Right lung (tissue), 5 donors: ENCODE measurements around the gene AKAP5. TPM values are rescaled to one million over a fixed set of nuclear protein-coding genes. Genes with fewer than 3 reads are reported as not detected.
A peak's percentile ranks its signal among the peaks of the same experiment; 100 is the strongest.
"Not testable (repeated sequence)": the region's sequence is repeated elsewhere in the genome, so short reads cannot be mapped to it uniquely, and the experiment has no call there.

ENCODE experiments used
- DNase-seq, 2 donors: peaks; one replicate each; pipeline ENCODE4 v3.0.0-alpha.2; 2013
- polyA plus RNA-seq, 5 donors: library from polyadenylated mRNA; unstranded; fragments of 120-200 nt; gene quantifications; one replicate each; pipeline versions ENCODE4 v1.2.1 to v1.2.3, GENCODE V29; 2013; ENCODE audit warnings: inconsistent platforms in 1 of 5, low replicate concordance in 1 of 5; ENCODE audit not compliant: insufficient read length in 5 of 5, insufficient read depth in 1 of 5

Gene AKAP5
- polyA plus RNA-seq, 5 donors: 1.8 to 4.4 (median 2.6) TPM

DNA sequence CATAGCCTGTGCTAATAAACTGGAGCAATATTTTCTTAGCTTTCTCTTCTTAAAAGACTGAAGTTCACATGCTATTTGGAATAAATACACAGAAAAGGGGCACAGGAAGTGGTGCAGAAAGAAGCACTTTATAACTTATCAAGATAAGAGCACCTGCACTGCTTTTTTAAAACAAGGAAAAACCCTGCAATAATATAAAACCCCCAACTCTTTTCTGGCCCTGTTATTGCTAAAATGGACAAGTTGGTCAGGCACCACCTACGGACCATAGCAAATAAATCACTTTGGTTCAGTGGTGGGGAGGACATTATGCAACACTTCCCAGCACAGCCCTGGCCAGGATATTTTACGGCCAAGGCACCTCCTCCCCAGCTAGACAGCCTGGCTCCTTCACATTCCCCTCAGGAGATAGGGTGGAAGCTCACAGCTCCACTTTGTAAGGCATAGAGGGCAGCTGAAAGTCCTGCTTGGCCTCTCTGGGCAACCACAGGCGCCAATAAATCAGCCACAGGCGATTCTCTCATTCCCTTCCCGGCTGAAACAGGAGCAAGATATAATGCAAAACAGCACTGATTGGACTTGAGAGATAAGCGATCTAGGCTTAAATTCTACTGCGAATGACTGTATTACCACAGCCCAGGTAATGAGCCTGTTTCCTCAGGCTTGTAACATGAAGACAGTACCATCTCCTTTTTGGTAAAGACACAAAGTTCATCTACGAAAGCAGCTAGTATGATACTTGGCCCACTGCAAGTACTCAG, 36.3 kb downstream of the AKAP5 start:
- DNase-seq: no peak

DNA sequence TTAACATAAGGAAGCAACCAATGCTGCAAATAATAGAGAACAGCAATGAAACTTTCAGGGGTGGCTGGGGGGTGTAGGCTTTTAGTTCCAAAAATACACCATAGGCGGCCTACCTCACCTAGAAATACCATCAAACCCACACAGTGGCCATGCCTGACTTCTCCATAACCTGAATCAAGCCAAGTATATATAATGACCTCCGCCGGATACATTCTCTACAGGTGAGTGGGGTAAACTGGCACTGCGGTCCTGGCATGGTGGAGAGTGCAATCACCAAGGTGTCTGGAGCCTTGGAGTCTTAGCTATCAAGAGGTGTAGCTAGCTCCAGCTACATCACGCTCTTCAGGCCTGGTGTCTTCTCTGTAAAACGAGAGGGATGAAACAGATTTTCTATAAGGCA, 37.2 kb downstream of the AKAP5 start:
- DNase-seq: no peak

DNA sequence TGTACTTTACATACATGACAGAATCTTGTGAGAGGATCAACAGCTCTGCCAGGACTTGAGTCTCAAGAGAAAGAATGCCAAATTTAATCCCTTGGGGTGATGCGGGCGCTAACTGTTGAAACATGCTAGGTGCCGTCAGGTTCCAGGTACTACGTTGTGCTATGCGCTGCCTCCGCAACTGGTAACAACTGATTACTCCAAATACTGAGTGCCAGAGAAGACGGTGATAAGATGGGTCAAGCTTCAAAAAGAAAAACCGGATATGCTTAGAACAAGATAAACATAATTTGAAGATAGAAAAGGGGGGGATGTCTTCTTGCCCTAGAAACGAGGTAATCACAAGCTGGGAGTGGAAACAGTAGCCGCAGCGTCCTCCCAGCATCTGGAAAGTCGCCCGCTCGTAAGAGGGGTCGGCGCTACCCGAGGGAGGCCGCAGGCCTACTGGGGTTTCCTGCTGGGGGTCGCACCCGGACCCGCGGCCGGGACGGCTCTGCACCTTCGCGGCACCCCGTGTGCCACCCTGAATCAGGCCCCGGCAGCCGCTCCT, 37.7 kb downstream of the AKAP5 start:
- peak in 1 of 2 donors; percentile 41 for DNase-seq

DNA sequence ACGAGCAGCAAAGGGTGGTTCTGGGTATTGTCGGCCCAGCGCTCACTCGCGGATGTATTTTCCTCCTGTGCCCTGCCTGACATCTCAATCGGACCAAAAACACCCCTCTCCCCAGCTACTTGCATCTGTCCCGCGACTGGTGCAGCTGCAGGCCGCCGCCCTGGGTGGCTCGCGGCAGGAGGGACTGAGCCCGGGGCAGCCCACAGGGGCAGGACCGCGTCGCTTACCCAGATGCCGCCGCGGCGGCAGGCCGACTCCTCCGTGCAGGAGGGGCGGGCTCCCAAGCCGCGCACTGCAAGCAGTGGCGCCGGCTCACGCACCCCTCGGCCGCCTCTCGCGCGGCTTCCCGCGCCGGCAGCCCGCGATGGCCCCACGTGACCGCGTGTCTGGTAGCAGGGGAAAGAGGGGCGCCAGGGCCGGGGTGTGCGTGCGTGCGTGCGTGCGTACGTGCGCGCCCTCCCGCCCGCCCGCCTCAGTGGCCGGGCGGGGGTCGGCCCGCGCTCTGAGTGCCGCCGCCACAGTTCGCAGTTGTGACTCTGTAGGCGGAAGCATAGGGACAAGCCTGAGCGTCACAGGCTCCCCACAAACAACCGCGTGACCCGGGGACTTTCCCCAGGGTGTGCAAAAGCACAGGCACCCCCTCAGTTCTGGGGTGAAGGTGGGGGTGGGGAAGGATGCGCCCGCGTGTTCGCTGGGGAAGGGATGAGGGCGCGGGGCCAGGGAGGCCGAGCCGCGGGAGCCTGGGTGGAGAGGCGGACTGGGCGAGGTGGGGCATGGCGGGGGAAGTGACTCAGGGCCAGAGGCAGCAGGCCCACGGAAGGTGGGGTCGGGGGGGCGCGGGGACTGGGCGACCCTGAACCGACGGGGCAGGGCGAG, 38.4 kb downstream of the AKAP5 start, which contains the start of gene ZBTB25:
Gene ZBTB25, minus strand, starts transcription at position 405 of the 876 bp plus-strand sequence. CDS start 13,305 bp downstream, outside the sequence.
- DNase-seq: peak; percentile 91 to 92

DNA sequence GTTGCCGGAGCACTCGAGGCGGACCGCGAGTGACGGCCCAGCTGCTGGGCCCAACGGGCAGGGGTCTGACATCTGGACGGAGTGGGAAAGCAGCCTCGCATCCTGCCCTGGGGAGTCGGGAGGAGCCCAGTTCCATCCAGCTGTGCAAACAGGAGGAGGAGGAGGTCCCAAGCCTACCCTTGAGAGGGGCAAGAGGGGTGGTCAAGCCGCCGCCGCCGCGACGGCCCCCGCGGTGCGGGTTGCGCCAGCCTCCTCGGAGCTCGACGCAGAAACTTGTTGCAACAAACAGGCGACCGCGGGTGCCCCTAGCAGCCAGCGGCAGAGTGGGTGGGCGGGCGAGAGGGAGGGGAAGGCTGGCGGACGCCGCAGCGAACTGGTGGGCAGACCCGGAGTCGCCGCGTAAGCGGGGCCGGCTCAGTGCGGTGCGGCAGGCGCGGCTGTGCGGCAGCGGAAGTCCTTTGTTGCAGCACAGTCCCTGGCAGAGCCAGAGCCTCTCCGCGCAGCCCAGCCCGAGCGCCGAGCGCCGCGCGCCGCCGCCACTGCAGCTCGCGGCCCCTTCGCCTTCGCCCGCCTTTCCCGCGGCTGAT, 39.1 kb downstream of the AKAP5 start, which contains the start of gene ZBTB1:
Gene ZBTB1, plus strand, starts transcription at position 461 of the 587 bp plus-strand sequence. CDS start 16,735 bp downstream, outside the sequence.
- DNase-seq: peak; percentile 86 to 88

DNA sequence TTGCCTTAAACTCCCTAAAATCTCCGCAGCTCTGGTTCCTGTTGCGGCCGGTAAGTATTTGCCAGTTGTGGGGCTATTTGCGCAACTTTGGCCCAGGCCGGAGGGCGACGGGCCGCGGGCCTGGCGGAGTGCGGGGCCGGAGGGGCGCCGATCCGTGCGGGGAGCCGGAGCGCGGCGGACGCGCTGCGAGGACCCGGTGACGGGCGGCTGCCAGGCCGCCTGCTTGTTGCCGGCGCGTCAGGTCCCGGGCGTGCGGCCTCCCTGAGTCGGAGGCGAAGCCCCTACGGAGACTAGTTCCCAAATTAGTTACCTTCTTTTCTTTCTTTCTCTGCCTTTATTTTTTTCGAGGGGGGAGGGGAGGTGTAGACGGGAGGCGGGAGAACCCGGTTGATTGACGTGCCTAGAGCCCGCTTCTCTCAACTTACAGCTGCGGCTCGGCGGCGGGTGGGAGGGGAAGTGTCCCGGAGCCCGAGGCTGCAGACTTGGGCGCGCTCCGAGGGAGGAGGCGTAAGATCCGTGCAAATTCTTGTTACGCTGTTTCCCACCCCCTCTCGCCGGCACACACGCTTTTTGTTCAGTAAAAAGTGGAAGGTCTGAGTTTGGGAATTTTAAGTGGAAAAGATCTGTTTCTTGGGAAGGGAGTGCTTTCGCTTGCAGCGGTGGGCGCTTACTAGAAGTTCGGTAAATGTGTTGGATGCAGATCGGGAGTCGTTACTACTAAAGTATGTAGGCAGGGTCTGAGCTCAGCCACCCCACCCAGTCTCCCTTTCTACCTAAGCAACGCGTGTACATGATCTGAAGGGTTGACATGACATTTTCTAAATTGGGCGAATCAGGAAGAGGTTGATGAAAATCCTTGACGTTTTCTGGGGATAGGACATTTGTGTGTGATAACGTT, 39.8 kb downstream of the AKAP5 start:
- DNase-seq: peak; percentile 88

DNA sequence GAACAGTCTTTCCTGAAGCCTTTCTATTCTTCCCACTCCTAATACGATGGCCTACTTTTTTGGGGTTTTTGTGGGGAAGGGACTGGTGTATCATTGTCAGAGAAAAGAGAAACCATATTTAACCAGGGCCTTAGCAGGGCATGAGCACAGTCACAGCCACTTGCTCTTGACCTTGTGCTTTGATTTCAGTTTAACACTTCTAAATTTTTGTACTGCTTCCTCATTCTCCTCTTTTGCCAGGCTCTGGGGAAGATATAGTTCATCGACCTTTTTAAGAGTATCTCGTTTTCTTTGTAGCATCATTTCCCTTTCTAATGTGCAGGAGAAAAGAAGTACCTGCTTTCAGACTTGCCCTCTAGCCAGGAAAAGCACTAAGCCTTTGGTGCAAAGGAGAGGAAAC, 41.4 kb downstream of the AKAP5 start:
- DNase-seq: no peak

DNA sequence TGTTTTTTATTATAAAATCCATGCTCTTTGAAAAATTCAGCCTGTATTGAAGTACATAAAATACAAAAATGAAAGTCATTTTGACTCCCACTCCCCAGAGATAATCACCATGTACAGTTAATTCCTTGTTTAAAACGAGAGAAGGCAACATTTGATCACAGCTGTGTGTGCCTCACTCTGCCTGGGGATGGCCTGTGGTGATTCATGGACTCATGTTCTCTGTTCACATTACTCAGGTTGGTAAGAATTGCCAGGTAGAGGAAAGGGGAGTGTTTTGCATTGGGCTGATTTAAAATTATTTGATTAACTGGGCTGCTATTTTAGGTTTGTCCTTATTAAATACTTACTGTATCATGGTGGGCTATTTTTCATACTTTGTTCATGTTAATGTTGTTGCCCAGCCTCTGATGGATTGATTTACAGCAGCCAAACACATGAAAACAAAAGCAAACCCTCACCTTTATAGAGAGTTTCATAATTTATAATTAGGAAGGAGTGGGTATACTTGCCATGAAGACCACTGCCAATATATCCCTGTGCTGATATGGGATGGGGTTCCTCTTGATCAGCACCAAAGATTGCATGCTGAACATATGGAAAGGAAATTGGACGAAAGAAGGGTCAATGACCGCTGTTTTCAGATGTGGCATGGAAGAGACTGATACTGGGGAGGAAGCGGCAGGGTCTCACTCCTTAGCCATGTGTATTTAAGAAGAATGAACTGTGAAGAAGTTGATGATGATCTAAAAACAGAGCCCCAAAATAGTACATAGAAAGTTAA, 42.3 kb downstream of the AKAP5 start:
- no peak for DNase-seq

DNA sequence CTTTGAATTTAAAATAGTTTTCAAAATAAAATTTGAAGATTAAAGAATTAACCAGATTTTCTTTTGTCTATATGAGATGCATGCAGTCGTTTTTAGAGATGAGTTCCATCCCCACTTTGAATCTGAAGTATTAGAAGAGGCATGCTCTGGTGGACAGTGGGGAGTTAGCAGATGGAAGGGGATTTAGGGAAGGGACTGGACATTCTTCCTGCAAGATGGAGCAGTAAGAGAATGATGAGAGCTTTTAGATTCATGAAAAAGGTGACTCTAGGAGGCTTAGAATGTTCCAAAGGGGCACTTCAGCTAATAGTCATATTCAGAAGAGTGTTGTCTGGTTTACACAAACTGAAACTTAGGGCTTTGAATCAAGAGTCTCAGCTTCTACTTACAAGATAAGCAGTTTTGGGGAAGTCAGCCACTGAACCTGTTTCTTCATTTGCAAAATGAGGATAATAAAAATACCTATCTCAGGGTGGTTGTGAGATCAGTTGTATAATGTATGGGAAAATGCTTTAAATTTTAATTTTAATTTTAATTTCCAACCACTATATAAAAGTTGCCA, 43.0 kb downstream of the AKAP5 start:
- DNase-seq: no peak

DNA sequence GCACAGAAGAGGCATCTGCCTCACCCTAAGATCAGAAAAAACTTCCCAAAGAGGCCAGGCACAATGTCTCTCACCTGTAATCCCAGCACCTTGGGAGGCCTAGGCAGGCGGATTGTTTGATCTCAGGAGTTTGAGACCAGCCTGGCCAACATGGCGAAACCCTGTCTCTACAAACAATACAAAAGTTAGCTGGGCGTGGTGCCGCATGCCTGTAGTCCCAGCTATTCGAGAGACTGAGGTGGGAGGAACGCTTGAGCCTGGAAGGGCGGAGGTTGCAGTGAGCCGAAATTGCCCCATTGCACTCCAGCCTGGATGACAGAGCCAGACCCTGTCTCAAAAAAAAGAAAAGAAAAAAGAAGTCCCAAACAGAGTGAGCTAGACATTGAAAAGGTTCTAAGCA, 43.7 kb downstream of the AKAP5 start:
- DNase-seq: no peak

DNA sequence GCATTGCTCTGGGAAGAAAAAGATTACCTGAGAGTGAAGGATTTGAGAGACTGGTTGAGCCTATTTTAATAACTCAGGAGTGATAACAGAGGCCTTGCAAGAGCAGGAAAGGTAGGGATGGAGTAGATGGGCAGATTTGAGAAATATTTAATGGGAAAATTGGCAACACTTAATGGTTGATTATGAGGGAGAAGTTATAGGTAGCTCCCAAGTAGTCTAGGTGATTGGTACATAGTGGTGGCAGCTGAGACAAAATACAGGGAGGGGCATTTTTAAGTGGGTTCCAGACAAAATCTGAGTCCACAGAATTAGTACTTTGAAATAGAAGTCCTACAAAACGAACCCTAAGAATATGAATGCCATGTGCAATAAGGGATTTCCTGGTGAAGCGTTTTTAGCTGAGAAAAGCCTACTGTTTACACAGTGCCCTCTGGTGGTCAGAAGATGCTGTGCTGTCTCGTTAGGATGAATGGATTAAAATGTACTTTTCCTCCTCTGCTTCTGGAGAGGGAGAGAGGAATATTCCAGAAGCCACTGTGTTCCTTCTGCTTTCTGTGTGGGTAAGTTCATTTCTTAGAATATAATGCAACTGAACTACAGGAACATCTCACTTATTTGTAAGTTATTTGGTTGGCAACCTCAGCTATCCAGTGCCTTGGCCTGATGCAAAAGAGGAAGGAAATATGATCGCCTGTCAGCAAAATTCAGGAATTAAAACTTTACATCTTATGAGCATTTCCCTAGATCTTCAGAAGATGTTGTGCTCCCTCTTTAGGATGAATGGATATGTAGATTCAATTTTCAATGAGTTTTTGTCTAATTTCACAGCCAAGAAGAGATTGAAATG, 45.7 kb downstream of the AKAP5 start:
- peak; percentile 47 to 67 for DNase-seq

DNA sequence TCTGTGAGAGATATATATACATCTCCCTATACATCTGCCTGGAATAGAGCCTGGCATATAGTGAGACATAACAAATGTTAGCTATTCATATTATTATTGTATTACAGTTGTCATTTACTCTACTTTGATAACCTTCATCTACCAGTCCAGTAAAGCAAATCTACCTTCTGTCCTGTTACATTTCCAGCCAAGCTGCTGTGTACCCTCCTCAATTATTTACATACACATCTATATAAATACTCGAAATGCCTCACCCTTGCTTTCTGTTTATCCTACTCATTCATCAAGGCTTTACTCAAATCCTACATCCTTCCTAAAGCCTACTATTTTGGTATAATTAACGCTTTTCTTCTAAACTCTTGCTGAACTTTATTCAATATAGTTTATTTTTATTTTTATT, 48.0 kb downstream of the AKAP5 start:
- no peak for DNase-seq

DNA sequence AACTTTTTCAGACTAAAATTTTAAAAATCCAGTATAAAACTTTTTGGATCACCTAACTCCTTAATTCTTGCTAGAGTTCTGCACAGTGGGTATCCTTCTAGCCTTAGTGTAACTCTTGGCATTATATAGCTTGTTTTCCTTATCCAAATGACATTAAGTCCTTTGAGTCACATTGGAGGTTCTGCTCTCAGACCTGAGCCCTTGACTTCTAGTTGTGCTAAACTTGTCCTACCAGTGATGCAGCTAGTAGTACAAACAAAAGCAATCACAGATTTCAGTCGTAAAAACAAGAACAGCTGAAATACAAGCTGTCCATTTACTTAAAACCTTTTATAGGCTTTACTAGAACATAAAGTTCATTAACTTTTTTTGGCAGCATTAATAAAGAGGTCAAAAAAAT, 49.8 kb downstream of the AKAP5 start:
- DNase-seq: no peak

DNA sequence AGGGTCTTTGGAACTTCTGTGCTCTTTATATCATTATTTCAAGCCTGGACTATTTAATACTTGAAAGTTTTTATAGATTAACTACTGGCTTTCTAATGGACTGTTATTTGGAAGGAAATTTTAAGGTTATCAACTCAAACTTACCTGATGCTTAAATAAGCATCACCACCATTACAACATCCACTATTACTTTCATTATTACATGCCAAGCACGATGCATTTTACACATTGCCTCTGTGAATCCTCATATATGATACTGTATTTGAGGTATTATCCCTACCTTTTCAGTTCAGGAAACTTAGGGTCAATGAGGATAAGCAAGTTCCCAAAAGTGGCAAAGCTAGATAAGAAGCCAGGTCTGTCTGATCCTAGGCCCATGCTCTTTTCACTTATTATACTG, 51.7 kb downstream of the AKAP5 start:
- DNase-seq: no peak

DNA sequence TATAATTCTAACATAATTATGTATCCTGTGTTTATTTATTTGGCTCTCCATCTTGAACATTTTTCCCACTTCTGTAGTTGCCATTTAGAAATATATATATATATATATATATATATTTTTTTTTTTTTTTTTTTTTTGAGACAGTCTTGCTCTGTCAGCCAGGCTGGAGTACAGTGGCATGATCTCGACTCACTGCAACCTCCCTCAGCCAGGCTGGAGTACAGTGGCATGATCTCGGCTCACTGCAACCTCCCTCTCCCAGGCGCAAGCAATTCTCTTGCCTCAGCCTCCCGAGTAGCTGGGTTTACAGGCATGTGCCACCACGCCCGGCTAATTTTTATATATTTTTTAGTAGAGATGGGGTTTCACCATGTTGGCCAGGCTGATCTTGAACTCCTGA, 52.4 kb downstream of the AKAP5 start:
- not testable (repeated sequence) for DNase-seq

DNA sequence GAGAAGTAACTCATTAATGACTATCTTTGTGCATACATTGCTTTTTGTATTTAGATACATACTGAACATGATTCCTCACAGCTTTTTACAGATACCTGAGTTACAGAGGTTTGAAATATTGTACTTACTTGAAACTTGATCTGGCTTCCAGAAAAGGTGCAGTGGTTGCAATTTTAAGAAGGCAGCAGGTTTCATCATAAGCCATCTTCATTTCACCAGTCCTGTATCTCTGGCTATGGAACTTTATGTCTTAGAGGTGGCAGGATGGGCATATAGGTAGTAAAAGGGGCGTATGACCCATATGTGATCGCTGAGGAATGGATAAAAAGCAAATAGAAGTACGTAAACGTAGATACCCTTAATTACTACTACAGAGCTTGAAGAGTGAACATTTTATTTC, 52.9 kb downstream of the AKAP5 start:
- DNase-seq: no peak

DNA sequence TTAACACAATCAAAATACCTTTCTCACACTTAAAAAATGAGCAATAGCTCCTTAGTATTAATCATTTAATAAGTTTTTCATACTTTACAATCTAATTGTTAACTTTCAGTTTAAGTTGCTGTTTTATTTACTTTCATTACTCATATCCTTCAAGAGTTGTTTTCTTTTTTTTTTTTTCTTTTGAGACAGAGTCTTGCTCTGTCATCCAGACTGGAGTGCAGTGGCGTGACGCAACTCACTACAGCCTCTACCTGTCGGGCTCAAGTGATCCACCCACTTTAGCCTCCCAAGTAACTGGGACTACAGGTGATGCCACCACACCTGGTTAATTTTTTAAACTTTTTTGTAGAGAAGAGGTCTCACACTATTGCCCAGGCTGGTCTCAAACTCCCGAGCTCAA, 55.4 kb downstream of the AKAP5 start:
- DNase-seq: no peak

DNA sequence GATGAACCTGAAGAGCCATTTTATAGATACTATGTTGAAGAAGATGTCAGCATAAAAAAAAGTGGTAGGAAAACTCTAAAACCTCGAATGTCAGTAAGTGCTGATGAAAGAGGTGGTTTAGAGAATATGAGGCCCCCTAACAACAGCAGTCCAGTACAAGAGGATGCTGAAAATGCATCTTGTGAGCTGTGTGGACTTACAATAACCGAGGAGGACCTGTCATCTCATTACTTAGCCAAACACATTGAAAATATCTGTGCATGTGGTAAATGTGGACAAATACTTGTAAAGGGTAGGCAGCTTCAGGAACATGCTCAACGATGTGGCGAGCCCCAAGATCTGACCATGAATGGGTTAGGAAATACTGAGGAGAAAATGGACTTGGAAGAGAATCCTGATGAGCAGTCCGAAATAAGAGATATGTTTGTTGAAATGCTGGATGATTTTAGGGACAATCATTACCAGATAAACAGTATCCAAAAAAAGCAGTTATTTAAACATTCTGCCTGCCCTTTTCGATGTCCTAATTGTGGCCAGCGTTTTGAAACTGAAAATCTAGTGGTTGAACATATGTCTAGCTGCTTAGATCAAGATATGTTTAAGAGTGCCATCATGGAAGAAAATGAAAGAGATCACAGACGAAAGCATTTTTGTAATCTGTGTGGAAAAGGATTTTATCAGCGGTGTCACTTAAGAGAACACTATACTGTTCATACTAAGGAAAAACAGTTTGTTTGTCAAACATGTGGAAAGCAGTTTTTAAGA, 57.5 kb downstream of the AKAP5 start:
- no peak for DNase-seq
